Pulmonary artery endothelial cell (primary cell): Measurements from ENCODE around the gene ADGRG3. TPM values are rescaled to one million over a fixed set of nuclear protein-coding genes. Genes with fewer than 3 reads are reported as not detected.

ENCODE experiments used
- DNase-seq: peaks from one replicate; pipeline ENCODE4 v3.0.0-alpha.2; 2011; ENCODE audit warnings: low read depth, low spot score
- total RNA-seq: library from RNA; depleted of rRNA; stranded (reverse); fragments of >200 nt; gene quantifications from 2 replicates; pipeline ENCODE4 v1.2.3, GENCODE V29; 2014

The ADGRG3 gene
- total RNA-seq, 1 donor from 2014 or later, result not detected

DNA sequence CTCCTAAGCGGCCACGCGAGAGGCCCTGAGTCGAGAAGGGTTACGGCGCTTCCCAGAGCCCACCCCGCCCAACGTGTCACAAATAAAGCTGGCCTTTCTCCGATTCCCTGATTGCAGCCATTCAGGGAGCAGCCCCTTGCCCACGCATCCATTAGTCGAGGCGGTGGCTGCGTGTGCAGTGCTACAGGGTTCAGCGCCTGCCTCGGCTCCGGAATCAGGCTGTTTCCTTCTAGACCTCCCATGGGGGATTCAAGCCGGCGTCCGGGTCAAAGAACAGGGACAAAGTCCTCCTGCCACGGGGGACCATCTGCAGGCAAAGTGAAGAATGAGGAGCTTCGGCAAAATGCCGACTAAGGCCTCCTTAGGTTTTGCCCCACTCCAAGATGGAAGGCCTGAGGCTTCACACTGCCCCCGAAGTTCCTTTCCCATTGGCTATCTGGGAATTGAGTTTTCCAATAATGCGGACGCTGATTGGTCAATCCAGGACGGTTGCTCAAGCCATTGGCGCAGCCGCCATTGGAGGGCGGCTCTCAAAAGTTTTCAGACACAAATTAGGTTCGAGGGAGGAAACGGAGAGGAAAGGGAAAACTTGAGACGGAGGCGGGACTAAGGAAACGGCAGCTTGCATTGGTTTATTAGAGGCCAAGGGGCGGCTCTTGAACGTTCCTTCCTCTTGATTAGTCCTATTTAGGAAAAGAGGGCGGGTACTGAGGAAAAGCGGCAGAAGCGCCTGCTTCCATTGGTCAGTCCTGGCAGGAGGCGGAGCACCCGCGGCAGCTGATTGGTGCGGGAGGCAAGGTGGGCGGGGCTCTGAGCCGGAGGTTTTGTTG is 67.0 kb downstream of the ADGRG3 start:
- DNase-seq, result peak; percentile 100

GRCh38 chr16:57735755-57736418 is 67.8 kb downstream of the ADGRG3 start, which contains the start of gene KATNB1:
Gene KATNB1, plus strand, starts transcription at chr16:57735770. Its CDS starts 1,474 bp downstream, at chr16:57737244.
- DNase-seq, result no peak

- DNase-seq, result peak; percentile 36
Observed at GRCh38 chr16:57736419-57737351, 68.6 kb downstream of the ADGRG3 start.

DNA sequence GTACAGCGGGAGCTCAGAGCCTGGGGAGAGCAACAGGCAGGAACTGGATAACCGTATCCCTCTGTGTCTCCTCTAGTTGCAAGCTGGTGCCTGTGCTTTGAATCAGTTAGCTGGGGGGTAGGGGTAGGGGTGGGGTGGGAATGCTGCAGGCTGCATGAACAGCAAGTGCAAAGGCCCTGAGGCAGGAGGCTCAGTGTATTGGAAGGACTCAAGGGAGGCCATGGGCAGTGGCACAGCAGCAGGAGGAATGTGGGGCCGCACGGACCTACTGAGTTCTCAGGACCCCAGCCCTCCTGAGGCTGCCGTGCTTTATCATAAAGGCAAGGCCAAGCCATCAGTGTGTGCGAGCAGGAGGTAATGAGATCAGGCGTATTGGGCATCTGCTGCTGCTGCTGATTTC is 70.7 kb downstream of the ADGRG3 start:
- no peak for DNase-seq

Other genes with a start within 250 kb of the ADGRG3 start
- 80.8 and 86.7 TPM in 2 replicates for gene CIAPIN1, start 220.9 kb upstream of the ADGRG3 start, total RNA-seq
- 51.2 and 51.8 TPM in 2 replicates for gene COQ9, start 220.8 kb upstream of the ADGRG3 start, total RNA-seq
- 136 and 144 TPM in 2 replicates for gene POLR2C, start 205.6 kb upstream of the ADGRG3 start, total RNA-seq
- 26.8 and 29.7 TPM in 2 replicates for gene DOK4, start 181.8 kb upstream of the ADGRG3 start, total RNA-seq
- 9.4 and 13.9 TPM in 2 replicates for gene CCDC102A, start 131.7 kb upstream of the ADGRG3 start, total RNA-seq
- not detected in 2 replicates for gene ADGRG5, start 125.7 kb upstream of the ADGRG3 start, total RNA-seq
- 22.8 and 32.1 TPM in 2 replicates for gene ADGRG1, start 39.7 kb upstream of the ADGRG3 start, total RNA-seq
- 0.13 and 0.21 TPM in 2 replicates for gene DRC7, start 26.5 kb downstream of the ADGRG3 start, total RNA-seq
- gene KATNB1, start 67.5 kb downstream of the ADGRG3 start, total RNA-seq, result 25.4 and 40.2 TPM in 2 replicates
- 53.3 and 65.0 TPM in 2 replicates for gene KIFC3, start 134.2 kb downstream of the ADGRG3 start, total RNA-seq